BE2C (cell line): ENCODE results near the gene FHOD3.

Experiments
- DNase-seq: peaks from one replicate; pipeline ENCODE4 v3.0.0-alpha.2; 2020
- H3K27me3 ChIP-seq: fragments of 250-450 bp; sonication (Bioruptor Pico); 2 replicates; pipeline ENCODE4 v1.5.1; 2020; ENCODE audit warnings: mild to moderate bottlenecking
- H3K36me3 ChIP-seq: fragments of 250-450 bp; sonication (Bioruptor Pico); 2 replicates; pipeline ENCODE4 v1.5.1; 2020; ENCODE audit warnings: mild to moderate bottlenecking
- H3K4me1 ChIP-seq: fragments of 250-450 bp; sonication (Bioruptor Pico); 2 replicates; pipeline ENCODE4 v1.5.1; 2020
- H3K4me3 ChIP-seq: 2 replicates; pipeline ENCODE4 v1.5.1; 2011; ENCODE audit warnings: low read depth, low read length
- H3K9me3 ChIP-seq: fragments of 250-450 bp; sonication (Bioruptor Pico); 2 replicates; pipeline ENCODE4 v1.5.1; 2020
- CTCF ChIP-seq: IDR thresholded peaks from 2 replicates; pipeline ENCODE4 v1.5.1; 2012; ENCODE audit warnings: mild to moderate bottlenecking, low read depth, low read length

Gene FHOD3

GRCh38 chr18:36401462-36401861 is 103.9 kb downstream of the FHOD3 start:
- DNase-seq = no peak
- no peaks in the 10 kb centered on the region for H3K27me3 ChIP-seq

GRCh38 chr18:36402765-36403396 is 105.4 kb downstream of the FHOD3 start:
- H3K4me1 ChIP-seq = no peaks in the 10 kb centered on the region
- DNase-seq = no peak
- no peaks in the 10 kb centered on the region for H3K9me3 ChIP-seq
- no peak for TF ChIP-seq CTCF
- no peaks in the 10 kb centered on the region for H3K27me3 ChIP-seq
- H3K4me3 ChIP-seq = no peak overlapping the region
- no peaks in the 10 kb centered on the region for H3K36me3 ChIP-seq

More at GRCh38 chr18:36401462-36401861, 103.9 kb downstream of the FHOD3 start:
- H3K36me3 ChIP-seq = no peaks in the 10 kb centered on the region
- no peak overlapping the region for H3K4me3 ChIP-seq
- no peaks in the 10 kb centered on the region for H3K4me1 ChIP-seq
- TF ChIP-seq CTCF = no peak
- no peaks in the 10 kb centered on the region for H3K9me3 ChIP-seq

GRCh38 chr18:36403896-36404820 is 106.6 kb downstream of the FHOD3 start:
- no peaks in the 10 kb centered on the region for H3K27me3 ChIP-seq
- no peak overlapping the region for H3K4me3 ChIP-seq
- no peak for TF ChIP-seq CTCF

GRCh38 chr18:36405611-36406010 is 108.1 kb downstream of the FHOD3 start:
- no peak for TF ChIP-seq CTCF
- Histone ChIP-seq H3K27me3 (no peaks in the 10 kb centered on the region), H3K4me3 (no peak overlapping the region), H3K36me3 (no peaks in the 10 kb centered on the region), H3K4me1 (no peaks in the 10 kb centered on the region), H3K9me3 (no peaks in the 10 kb centered on the region)
- no peak for DNase-seq

More at GRCh38 chr18:36403896-36404820, 106.6 kb downstream of the FHOD3 start:
- no peaks in the 10 kb centered on the region for H3K9me3 ChIP-seq
- no peak for DNase-seq
- H3K36me3 ChIP-seq = no peaks in the 10 kb centered on the region
- H3K4me1 ChIP-seq = no peaks in the 10 kb centered on the region

- H3K4me3 ChIP-seq = no peak overlapping the region
- DNase-seq = no peak
- no peak for TF ChIP-seq CTCF
These were observed 109.3 kb downstream of the FHOD3 start for GRCh38 chr18:36406805-36407204.

GRCh38 chr18:36408606-36409005 is 111.1 kb downstream of the FHOD3 start:
- no peaks in the 10 kb centered on the region for H3K36me3 ChIP-seq
- H3K9me3 ChIP-seq = no peaks in the 10 kb centered on the region
- no peaks in the 10 kb centered on the region for H3K4me1 ChIP-seq
- no peak overlapping the region for H3K4me3 ChIP-seq
- no peak for TF ChIP-seq CTCF
- no peak for DNase-seq
- H3K27me3 ChIP-seq = no peaks in the 10 kb centered on the region

More at GRCh38 chr18:36406805-36407204, 109.3 kb downstream of the FHOD3 start:
- no peaks in the 10 kb centered on the region for H3K9me3 ChIP-seq
- H3K27me3 ChIP-seq = no peaks in the 10 kb centered on the region
- no peaks in the 10 kb centered on the region for H3K4me1 ChIP-seq
- no peaks in the 10 kb centered on the region for H3K36me3 ChIP-seq
